Urinary bladder (tissue), 4 donors: ENCODE measurements around the gene MAP2K3. TPM values are rescaled to one million over a fixed set of nuclear protein-coding genes. Genes with fewer than 3 reads are reported as not detected.

Source experiments
- DNase-seq: peaks from one replicate; pipeline ENCODE4 v3.0.0-alpha.2; 2015; ENCODE audit errors: extremely low spot score
- H3K27ac ChIP-seq: one replicate; pipeline ENCODE4 v1.5.1; 2013; ENCODE audit warnings: low read depth, mild to moderate bottlenecking, moderate library complexity
- H3K36me3 ChIP-seq: one replicate; pipeline ENCODE4 v1.6.1; 2013; ENCODE audit warnings: mild to moderate bottlenecking, moderate library complexity; ENCODE audit not compliant: insufficient read depth
- H3K4me1 ChIP-seq: one replicate; pipeline ENCODE4 v1.6.1; 2013; ENCODE audit warnings: mild to moderate bottlenecking, moderate library complexity; ENCODE audit not compliant: insufficient read depth
- H3K4me3 ChIP-seq: one replicate; pipeline ENCODE4 v1.5.1; 2013; ENCODE audit warnings: low read depth, low read length
- WGBS: extraction: QIAGEN DNeasy Blood & Tissue Kit; methylation state at CpG from one replicate; pipeline ENCODE4 v1.1.7; 2013; 5-methylcytosine and 5-hydroxymethylcytosine counted together
- polyA plus RNA-seq: library from polyadenylated mRNA; stranded (reverse); fragments of 200-250 nt; gene quantifications from one replicate; pipeline ENCODE4 v1.2.3, GENCODE V29; 2013
- total RNA-seq: library from RNA; depleted of rRNA; stranded (reverse); fragments of >200 nt; gene quantifications from one replicate; pipeline ENCODE4 v1.2.3, GENCODE V29; 2014
- donor health status: healthy with polysubstance abuse.
- donor health status: healthy.

Gene MAP2K3
- total and polyA plus RNA-seq, 2 donors = 8.3 to 33.5 TPM

DNA sequence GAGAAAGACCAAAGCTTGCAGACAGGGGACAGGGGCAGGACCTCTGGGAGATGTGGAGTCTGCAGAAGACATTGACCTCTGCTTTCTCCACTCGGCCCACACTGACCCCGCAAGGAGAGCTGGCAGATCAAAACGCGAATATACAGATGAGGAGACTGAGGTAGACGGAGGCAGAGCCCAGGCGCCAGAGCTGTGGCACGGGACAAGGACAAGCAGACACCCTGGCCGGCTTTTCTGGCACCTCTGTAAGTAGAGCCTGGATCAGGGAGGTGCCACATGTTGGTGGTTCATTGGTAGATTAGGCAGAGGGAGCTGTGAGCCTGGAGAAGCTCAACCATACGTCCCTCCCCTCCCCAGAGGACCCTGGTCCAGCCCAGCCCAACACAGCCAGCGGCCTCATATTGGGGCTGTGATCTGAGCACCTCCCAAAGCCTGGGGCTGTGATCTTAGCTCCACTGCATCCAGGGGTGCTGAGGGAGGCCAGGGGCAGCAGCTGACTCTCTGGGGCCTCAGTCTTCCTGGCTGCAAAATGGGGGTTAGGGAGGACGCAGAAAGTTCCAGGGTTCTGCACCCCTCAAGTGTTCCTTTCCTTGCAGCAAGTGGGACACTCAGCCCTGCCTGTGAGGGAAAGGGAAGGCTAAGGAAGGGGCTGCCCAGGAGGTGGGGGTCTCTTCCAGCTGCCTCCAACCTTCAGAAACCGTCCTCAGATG is 35.3 kb upstream of the MAP2K3 start:
- DNase-seq = no peak
- H3K27ac ChIP-seq = no peak overlapping the region
- no peak overlapping the region for H3K4me3 ChIP-seq
- no peaks in the 10 kb centered on the region for H3K36me3 ChIP-seq
- WGBS = 80% methylated on average over 12 of the region's 12 CpGs
- H3K4me1 ChIP-seq = no peaks in the 10 kb centered on the region

DNA sequence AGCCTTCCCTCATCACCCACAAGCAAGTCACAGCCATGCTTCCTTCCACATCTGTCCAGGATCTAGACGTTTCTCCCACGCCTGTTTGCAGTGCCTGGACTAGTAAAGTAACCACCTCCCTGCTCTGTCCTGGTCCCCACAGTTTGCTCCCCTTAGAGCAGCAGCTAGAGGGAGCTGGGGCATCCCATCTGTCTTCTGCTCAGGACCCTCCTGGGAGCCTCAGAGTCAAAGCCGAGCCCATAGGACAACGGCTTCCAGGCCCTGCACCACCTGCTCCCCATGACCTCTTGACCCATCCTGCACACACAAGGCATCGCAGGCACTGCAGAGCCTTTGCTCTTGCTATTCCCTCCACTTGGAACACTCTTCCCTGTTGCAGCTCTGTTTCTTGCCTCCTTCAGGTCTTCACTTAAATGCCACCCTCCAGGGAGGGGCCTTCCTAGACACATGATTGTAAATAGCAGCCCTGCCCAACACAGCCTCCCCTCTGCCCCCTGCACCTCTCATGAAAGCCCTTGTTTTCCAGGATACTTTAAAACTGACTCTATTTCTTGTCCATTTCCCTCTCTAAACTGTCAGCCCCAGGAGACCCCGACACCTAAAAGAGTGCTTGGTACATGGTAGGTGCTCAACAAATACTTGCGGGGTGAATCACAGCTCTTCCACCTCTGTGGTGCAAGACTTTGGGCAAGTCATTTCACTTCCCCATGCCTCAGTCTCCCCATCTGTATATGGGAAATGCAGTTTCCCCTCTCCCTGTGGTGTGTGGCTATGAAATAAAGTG is 34.4 kb upstream of the MAP2K3 start:
- no peak for DNase-seq
- Histone ChIP-seq H3K36me3 (no peaks in the 10 kb centered on the region), H3K4me3 (no peak overlapping the region), H3K27ac (no peak overlapping the region), H3K4me1 (no peaks in the 10 kb centered on the region)
- WGBS = 61% methylated on average over 7 of the region's 7 CpGs

GRCh38 chr17:21250854-21251253 is 33.7 kb upstream of the MAP2K3 start:
- Histone ChIP-seq H3K4me1 (no peaks in the 10 kb centered on the region), H3K4me3 (no peak overlapping the region), H3K36me3 (no peaks in the 10 kb centered on the region), H3K27ac (no peak overlapping the region)
- no peak for DNase-seq
- 58% methylated on average over 4 of the region's 4 CpGs for WGBS

GRCh38 chr17:21251337-21252010 is 33.0 kb upstream of the MAP2K3 start:
- no peak for DNase-seq
- Histone ChIP-seq H3K4me1 (no peaks in the 10 kb centered on the region), H3K36me3 (no peaks in the 10 kb centered on the region), H3K27ac (no peak overlapping the region), H3K4me3 (no peak overlapping the region)
- WGBS = 86% methylated on average over 15 of the region's 15 CpGs

DNA sequence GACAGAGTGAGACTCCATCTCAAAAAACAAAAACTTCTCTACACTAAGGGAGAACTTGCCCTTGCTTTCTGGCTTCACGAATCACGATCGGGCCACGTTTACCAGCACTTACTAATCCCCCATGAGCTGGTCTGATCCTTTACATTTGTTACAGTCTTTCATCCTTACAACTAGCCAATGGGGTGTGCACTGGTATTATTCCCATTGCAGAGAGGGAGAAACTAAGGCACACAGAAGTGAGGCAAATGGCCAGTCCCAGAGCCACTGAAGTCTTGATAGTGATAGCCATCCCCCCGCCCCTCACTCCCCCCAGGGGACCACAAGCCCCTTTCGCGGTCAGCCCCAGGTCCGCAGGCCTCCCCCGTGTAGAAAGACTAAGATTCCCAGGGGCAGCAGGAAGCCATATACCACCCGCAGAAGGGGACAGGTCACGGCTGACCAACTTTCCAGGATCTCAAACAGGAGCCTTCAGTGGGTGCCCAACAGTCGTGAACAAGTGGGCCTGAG is 32.2 kb upstream of the MAP2K3 start:
- no peaks in the 10 kb centered on the region for H3K4me1 ChIP-seq

GRCh38 chr17:21252796-21253645 is 31.5 kb upstream of the MAP2K3 start, which contains the start of gene NATD1:
Gene NATD1, minus strand, starts transcription at chr17:21253410. Its CDS starts 146 bp downstream, at chr17:21253264.
- H3K4me3 ChIP-seq = peak within 1 kb of the TSS; percentile 96
- no peaks in the 10 kb centered on the region for H3K4me1 ChIP-seq
- WGBS = under 1% methylated on average over 117 of the region's 117 CpGs
- DNase-seq = peak; percentile 47
- no peak within 1 kb of the TSS for H3K27ac ChIP-seq
- H3K36me3 ChIP-seq = no peaks in the 10 kb centered on the region

More for the DNA sequence above, 32.2 kb upstream of the MAP2K3 start:
- WGBS = 12% methylated on average over 12 of the region's 12 CpGs
- Histone ChIP-seq H3K4me3 (peak overlapping the region; percentile 96), H3K27ac (no peak overlapping the region), H3K36me3 (no peaks in the 10 kb centered on the region)
- no peak for DNase-seq

GRCh38 chr17:21253646-21254441 is 30.7 kb upstream of the MAP2K3 start:
- DNase-seq = no peak
- Histone ChIP-seq H3K4me3 (peak overlapping the region; percentile 96), H3K4me1 (no peaks in the 10 kb centered on the region), H3K36me3 (no peaks in the 10 kb centered on the region), H3K27ac (no peak overlapping the region)
- WGBS = 46% methylated on average over 15 of the region's 15 CpGs

GRCh38 chr17:21258593-21258992 is 25.9 kb upstream of the MAP2K3 start:
- Histone ChIP-seq H3K36me3 (no peaks in the 10 kb centered on the region), H3K4me1 (no peaks in the 10 kb centered on the region), H3K4me3 (no peak overlapping the region), H3K27ac (no peak overlapping the region)
- WGBS = 93% methylated on average over 7 of the region's 7 CpGs
- DNase-seq = no peak

DNA sequence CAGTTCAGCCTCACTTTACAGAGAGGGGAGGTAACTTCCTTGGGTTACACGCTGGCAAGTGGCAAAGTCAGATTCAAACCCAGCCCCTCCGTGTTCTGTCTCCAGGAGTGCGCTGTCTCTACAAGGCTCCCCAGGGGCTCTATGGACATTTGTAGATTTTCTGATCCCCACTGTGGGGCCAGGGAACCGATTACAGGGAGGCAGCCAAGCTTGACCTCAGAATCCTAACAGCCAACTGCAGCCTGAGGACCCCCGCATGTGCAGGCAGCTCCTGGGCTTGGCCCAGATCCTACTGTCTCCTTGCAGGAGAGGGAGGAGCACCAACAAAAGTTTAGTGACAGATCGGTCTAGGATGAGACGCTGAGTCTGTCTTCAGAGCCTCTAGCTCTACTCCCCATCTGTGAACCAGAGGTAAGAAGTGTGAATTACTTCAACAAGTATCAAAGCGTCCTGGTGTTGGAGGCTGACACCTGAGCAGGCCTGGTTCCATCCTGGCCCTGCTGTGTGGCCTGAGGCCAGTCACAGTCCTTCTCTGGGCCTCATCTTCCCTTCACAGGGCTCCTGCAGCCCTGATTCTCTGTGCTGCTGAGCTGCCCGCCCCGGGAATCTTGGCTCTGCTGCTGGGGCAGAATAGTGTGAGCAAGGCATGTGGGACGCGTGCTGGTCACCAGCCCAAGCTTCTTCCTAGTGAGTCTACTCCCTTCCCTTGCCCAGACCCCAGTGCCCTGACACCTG is 22.1 kb upstream of the MAP2K3 start:
- 75% methylated on average over 12 of the region's 12 CpGs for WGBS
- no peak overlapping the region for H3K27ac ChIP-seq
- no peak for DNase-seq
- H3K4me1 ChIP-seq = no peaks in the 10 kb centered on the region
- H3K4me3 ChIP-seq = no peak overlapping the region
- no peaks in the 10 kb centered on the region for H3K36me3 ChIP-seq

GRCh38 chr17:21263376-21263775 is 21.1 kb upstream of the MAP2K3 start:
- WGBS = 59% methylated on average over 6 of the region's 6 CpGs
- Histone ChIP-seq H3K36me3 (no peaks in the 10 kb centered on the region), H3K27ac (no peak overlapping the region), H3K4me3 (no peak overlapping the region), H3K4me1 (no peaks in the 10 kb centered on the region)
- no peak for DNase-seq

- Histone ChIP-seq H3K4me3 (no peak overlapping the region), H3K36me3 (no peaks in the 10 kb centered on the region), H3K27ac (no peak overlapping the region), H3K4me1 (no peaks in the 10 kb centered on the region)
- 72% methylated on average over 7 of the region's 7 CpGs for WGBS
- no peak for DNase-seq
These were observed 15.8 kb upstream of the MAP2K3 start for GRCh38 chr17:21268596-21269188.
